Tibial nerve (tissue), 4 donors: Measurements from ENCODE around the gene GARIN5B. TPM values are rescaled to one million over a fixed set of nuclear protein-coding genes. Genes with fewer than 3 reads are reported as not detected.

Experiments
- DNase-seq, 2 donors: peaks; one replicate each; pipeline ENCODE4 v3.0.0-alpha.2; 2019; ENCODE audit warnings: low spot score in 2 of 2
- H3K27ac ChIP-seq, 4 donors: fragments of 200-600 bp; sonication (generic) in 3 of 4; one replicate each; pipeline ENCODE4 v1.5.1; 2017 to 2019; ENCODE audit warnings: mild to moderate bottlenecking in 1 of 4
- H3K27me3 ChIP-seq, 2 donors: fragments of 200-600 bp; sonication (generic) in 1 of 2; one replicate each; pipeline versions ENCODE4 v1.5.1 to v1.6.0; 2017 to 2019
- H3K36me3 ChIP-seq, 3 donors: fragments of 200-600 bp; sonication (generic); one replicate each; pipeline ENCODE4 v1.5.1; 2018 to 2019
- H3K4me1 ChIP-seq, 4 donors: fragments of 200-600 bp; sonication (generic) in 3 of 4; one replicate each; pipeline ENCODE4 v1.5.1; 2017 to 2019
- H3K4me3 ChIP-seq, 4 donors: fragments of 200-600 bp; sonication (generic) in 3 of 4; one replicate each; pipeline ENCODE4 v1.5.1; 2017 to 2019; ENCODE audit warnings: mild to moderate bottlenecking in 1 of 4, moderate library complexity in 1 of 4
- H3K9me3 ChIP-seq, 4 donors: fragments of 200-600 bp; sonication (generic) in 3 of 4; one replicate each; pipeline ENCODE4 v1.5.1; 2017 to 2019
- CTCF ChIP-seq, 5 experiments: fragments of 200-600 bp in 3 of 5; fragments of 450-650 bp in 2 of 5; sonication (generic) in 3 of 5; IDR thresholded peaks; one replicate each; pipeline ENCODE4 v1.5.1; 2016 to 2019; ENCODE audit warnings: antibody characterized with exemption in 5 of 5, mild to moderate bottlenecking in 3 of 5, moderate library complexity in 2 of 5
- EP300 ChIP-seq, 2 donors: sonication (generic); formaldehyde crosslinking; IDR thresholded peaks; one replicate each; pipeline ENCODE4 v1.6.1; 2017; ENCODE audit warnings: antibody characterized with exemption in 2 of 2, mild to moderate bottlenecking in 1 of 2
- POLR2A ChIP-seq, 2 donors: fragments of 450-650 bp; IDR thresholded peaks; one replicate each; pipeline ENCODE4 v1.6.1; 2017; ENCODE audit warnings: antibody characterized with exemption in 2 of 2, mild to moderate bottlenecking in 2 of 2, moderate library complexity in 2 of 2
- WGBS, 2 donors: methylation state at CpG; one replicate each; pipeline ENCODE4 v1.1.5; 2018; 5-methylcytosine and 5-hydroxymethylcytosine counted together
- total RNA-seq, 4 donors: library from RNA; depleted of rRNA; stranded (reverse); fragments of >200 nt; gene quantifications; one replicate each; pipeline ENCODE4 v1.1.0, GENCODE V29; 2016

The GARIN5B gene
- total RNA-seq, 4 donors from 2014 or later, result not detected

- Histone ChIP-seq H3K27ac (no peak within 1 kb of the TSS), H3K36me3 (no peaks in the 10 kb centered on the region), H3K27me3 (peaks cover 3 to 69% of the 10 kb centered on the region in 2 donors), H3K4me1 (peaks cover 0 to 18% (median 0%) of the 10 kb centered on the region in 4 donors), H3K4me3 (no peak within 1 kb of the TSS), H3K9me3 (no peaks in the 10 kb centered on the region)
- DNase-seq, result no peak
- TF ChIP-seq POLR2A (IDR thresholded peaks at IDR 0.05) (no peak), CTCF (IDR thresholded peaks at IDR 0.05) (no peak), EP300 (IDR thresholded peaks at IDR 0.05) (no peak)
- 53 to 56% methylated on average over 20 to 21 of the region's 21 CpGs for WGBS, 2 donors
These were observed 13.3 kb upstream of the GARIN5B start, which contains the start of gene TMEM190 for GRCh38 chr19:55376241-55376933. Gene TMEM190, plus strand, starts transcription at chr19:55376826. Its CDS starts 28 bp downstream, at chr19:55376854.

- Histone ChIP-seq H3K9me3 (no peaks in the 10 kb centered on the region), H3K4me3 (peak overlapping the region in 1 of 4 donors; percentile 24), H3K36me3 (no peaks in the 10 kb centered on the region), H3K27me3 (peaks cover 7 to 90% of the 10 kb centered on the region in 2 donors), H3K4me1 (peaks cover 0 to 31% (median 8%) of the 10 kb centered on the region in 4 donors), H3K27ac (peak overlapping the region in 2 of 4 donors; percentile 38 to 72)
- no peak for TF ChIP-seq EP300 (IDR thresholded peaks at IDR 0.05)
- TF ChIP-seq POLR2A (IDR thresholded peaks at IDR 0.05), result no peak
- no peak for TF ChIP-seq CTCF (IDR thresholded peaks at IDR 0.05)
- no peak for DNase-seq
- 22% methylated on average over 8 to 14 of the region's 31 CpGs for WGBS, 2 donors
These were observed 11.1 kb upstream of the GARIN5B start for GRCh38 chr19:55373993-55374757.

GRCh38 chr19:55373306-55373992, 10.4 kb upstream of the GARIN5B start:
- H3K4me3 ChIP-seq, result no peak overlapping the region
- no peaks in the 10 kb centered on the region for H3K9me3 ChIP-seq
- no peak for DNase-seq
- no peaks in the 10 kb centered on the region for H3K36me3 ChIP-seq
- 62 to 69% methylated on average over 8 of the region's 9 CpGs for WGBS, 2 donors
- peaks cover 7 to 97% of the 10 kb centered on the region in 2 donors for H3K27me3 ChIP-seq
- no peak for TF ChIP-seq EP300 (IDR thresholded peaks at IDR 0.05)
- TF ChIP-seq CTCF (IDR thresholded peaks at IDR 0.05), result no peak
- peak overlapping the region in 1 of 4 donors; percentile 72 for H3K27ac ChIP-seq
- peaks cover 0 to 38% (median 10%) of the 10 kb centered on the region in 4 donors for H3K4me1 ChIP-seq

GRCh38 chr19:55372316-55373081, 9.4 kb upstream of the GARIN5B start:
- Histone ChIP-seq H3K27ac (no peak overlapping the region), H3K9me3 (no peaks in the 10 kb centered on the region), H3K4me1 (peaks cover 0 to 35% (median 10%) of the 10 kb centered on the region in 4 donors), H3K4me3 (no peak overlapping the region), H3K27me3 (peaks cover 7 to 98% of the 10 kb centered on the region in 2 donors), H3K36me3 (no peaks in the 10 kb centered on the region)
- TF ChIP-seq EP300 (IDR thresholded peaks at IDR 0.05) (no peak), CTCF (IDR thresholded peaks at IDR 0.05) (no peak)
- 46 to 51% methylated on average over 17 to 19 of the region's 24 CpGs for WGBS, 2 donors
- no peak for DNase-seq
